KOPT-K1 (cell line): ENCODE data around the gene PRKCE.

ENCODE experiments used
- H3K27ac ChIP-seq: fragments of 200-600 bp; sonication (generic); 2 replicates; pipeline ENCODE4 v1.5.1; 2016; ENCODE audit warnings: antibody characterized with exemption, mild to moderate bottlenecking, low read depth, low read length; ENCODE audit not compliant: poor library complexity, severe bottlenecking
- H3K36me3 ChIP-seq: fragments of 200-600 bp; sonication (generic); 2 replicates; pipeline ENCODE4 v1.5.1; 2017; ENCODE audit warnings: antibody characterized with exemption, mild to moderate bottlenecking, low read length, moderate library complexity; ENCODE audit not compliant: insufficient read depth
- H3K9me3 ChIP-seq: fragments of 200-600 bp; sonication (generic); 2 replicates; pipeline ENCODE4 v1.5.1; 2017; ENCODE audit warnings: antibody characterized with exemption, low read length, mild to moderate bottlenecking; ENCODE audit not compliant: insufficient read depth, poor library complexity, severe bottlenecking

Gene PRKCE

DNA sequence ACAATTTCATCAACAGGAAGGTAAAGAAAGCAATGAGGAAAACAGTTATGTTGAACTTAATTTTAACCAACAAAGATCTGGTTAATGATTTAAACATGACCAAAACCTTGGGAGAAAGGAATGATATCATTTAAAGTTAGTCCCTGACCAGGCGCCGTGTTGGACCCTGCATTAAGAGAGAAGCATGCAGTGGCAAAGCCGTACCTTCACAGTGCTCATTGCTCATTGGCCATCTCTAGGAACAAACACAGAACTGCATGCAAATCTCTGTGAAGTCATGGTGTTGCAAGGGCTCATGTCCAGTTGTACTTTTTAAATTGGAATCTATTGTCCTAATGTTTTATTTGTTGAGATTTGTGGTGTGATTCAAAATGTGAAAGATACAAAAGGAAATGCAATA is 28.4 kb upstream of the PRKCE start:
- Histone ChIP-seq H3K36me3 (no peaks in the 10 kb centered on the region), H3K9me3 (no peaks in the 10 kb centered on the region), H3K27ac (no peak overlapping the region)

DNA sequence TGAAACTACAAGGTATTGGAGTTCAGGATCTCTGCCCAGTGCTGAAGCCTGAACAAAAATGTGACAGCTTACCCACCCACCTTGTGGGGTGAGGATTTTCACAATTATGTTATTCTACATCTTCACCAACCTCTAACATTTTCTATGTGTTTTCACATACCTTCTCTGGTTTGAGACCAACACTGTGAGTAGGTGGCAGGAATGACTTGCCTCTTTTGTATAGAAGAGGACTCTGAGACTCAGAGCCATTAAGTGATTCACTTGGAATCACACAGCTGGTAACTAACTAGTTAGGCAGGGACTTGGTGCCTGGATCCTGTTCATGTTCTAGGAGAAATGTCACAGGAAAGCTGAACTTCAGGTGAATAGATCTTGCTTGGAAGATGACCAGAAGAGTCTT is 25.7 kb upstream of the PRKCE start:
- Histone ChIP-seq H3K9me3 (no peaks in the 10 kb centered on the region), H3K36me3 (no peaks in the 10 kb centered on the region), H3K27ac (no peak overlapping the region)

DNA sequence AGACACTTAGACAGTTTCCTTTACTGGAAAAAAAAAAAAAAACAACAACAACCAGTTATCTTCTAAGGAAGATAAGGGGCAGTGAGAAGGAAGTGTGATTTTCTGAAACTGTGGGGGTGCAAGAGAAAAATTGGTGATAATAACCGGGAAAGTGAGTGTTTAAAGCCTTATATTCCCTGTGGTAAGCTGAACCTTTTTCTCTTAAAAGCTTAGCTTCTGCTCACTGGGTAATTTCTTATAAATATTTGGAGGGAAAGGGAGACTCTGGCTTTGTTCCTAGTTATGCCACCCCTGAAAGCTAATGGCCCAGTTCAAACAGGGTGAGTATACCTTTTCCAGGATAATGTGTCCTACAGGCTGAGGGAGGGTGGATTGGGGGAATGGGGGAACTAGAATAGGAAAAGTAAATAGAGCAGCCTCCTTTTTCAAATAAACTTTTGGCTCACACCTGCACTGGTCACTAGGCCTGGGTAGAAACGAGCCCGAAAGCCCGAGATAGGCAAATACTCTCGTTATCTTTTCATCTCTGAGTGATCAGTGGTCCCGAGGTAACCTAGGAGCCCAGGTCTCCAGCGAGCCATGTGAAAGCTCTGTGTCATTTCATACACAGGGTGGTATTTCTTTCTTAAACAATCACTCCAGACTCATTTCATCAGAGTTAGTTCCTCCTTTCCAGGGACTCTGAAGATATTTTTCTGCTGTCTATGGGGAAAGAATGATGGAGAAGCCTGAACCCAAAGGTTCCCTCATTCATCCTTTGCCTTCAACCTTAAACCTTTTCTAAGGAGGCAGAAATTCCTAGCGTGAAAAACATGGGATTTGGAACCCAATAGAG is 24.9 kb upstream of the PRKCE start:
- H3K9me3 ChIP-seq = no peaks in the 10 kb centered on the region
- no peaks in the 10 kb centered on the region for H3K36me3 ChIP-seq
- no peak overlapping the region for H3K27ac ChIP-seq

DNA sequence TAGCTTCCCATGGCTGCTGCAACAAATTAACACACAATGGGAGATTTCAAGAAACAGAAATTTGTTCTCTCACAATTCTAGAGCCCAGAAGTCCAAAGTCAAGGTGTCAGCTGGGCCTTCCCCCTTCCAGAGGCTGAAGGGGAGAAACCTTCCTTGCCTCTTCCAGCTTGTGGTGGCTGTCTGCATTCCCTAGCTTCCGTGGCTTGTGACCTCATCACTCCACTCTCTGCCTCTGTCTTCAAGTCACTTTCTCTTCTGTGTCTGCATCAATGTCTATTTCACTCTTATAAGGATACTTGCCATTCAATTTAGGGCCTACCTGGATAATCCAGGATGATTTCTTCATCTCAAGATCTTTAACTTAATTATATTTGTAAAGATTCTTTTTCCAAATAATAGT is 23.6 kb upstream of the PRKCE start:
- no peak overlapping the region for H3K27ac ChIP-seq
- no peaks in the 10 kb centered on the region for H3K9me3 ChIP-seq
- H3K36me3 ChIP-seq = no peaks in the 10 kb centered on the region

DNA sequence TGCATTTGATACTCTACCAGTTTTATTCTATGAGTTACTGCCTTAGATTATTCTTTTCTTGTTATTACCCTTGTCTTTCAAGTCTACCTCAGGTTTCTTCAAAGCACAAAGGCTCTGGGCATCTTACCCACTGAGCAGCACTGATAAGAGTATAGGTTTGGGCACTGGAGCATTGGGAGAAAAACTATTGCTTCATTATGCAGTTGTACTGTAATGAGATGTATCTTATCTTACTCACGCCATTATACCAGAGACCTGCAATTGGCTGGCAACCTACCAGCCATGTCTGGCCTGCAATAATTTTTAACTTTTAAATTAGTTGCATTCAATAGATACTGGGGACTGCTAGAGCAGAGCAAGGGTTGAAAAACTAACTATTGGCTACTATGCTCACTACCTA is 21.5 kb upstream of the PRKCE start:
- Histone ChIP-seq H3K36me3 (no peaks in the 10 kb centered on the region), H3K27ac (no peak overlapping the region), H3K9me3 (no peaks in the 10 kb centered on the region)

DNA sequence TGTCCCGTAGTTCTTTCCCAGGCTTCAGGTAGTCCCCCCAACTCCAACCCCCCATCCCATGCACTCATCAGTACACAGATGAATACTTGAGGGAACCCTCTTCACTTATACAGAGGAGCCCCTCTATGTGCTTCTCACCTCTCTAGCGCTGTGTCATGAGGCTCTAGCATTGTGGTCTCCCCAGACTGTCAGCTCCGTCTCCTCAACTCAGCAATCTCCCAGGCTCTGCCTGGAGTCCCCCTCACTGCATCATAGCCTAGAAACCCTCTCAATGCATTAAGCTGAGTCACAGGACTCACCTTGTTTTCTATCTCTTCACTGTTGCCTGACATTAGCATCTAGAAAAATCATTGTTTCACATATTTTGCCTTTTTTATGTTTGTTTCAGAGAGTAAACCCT is 20.2 kb upstream of the PRKCE start:
- Histone ChIP-seq H3K9me3 (no peaks in the 10 kb centered on the region), H3K36me3 (no peaks in the 10 kb centered on the region), H3K27ac (no peak overlapping the region)

DNA sequence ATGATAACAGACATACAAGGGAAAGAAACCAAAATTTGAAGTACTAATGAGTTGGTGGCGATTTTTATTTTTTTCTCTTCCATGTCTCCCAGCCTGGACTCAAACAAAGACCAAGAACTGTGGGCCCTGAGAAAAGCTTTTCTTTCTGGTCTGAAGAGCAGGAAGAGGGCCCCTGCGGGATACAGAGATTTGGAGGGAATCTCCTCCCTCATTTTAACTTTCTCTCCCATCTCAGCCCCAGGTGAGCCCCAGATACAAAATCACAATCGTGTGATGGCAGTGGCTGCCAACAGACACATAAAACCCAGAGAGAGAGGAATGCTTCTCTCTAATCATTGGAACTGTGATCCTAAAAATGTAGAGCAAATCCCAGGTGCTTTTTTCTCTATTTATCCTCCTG is 19.5 kb upstream of the PRKCE start:
- Histone ChIP-seq H3K27ac (no peak overlapping the region), H3K9me3 (no peaks in the 10 kb centered on the region), H3K36me3 (no peaks in the 10 kb centered on the region)

DNA sequence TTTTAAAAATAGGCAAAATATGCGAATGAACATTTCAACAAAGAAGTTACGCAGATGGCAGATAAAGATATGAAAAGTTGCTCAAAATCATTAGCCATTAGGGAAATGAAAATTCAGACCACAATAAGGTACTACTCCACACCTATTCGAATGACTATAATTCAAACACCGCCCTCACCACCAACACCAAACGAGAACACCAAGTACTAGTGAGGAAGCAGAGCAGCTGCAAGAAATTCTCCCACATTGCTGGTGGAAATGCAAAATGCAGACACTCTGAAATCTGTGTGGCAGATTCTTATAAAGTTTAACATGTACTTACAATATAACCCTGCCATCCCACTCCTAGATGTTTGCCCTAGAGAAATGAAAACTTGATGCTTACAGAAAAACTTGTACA is 17.3 kb upstream of the PRKCE start:
- Histone ChIP-seq H3K27ac (no peak overlapping the region), H3K36me3 (no peaks in the 10 kb centered on the region), H3K9me3 (no peaks in the 10 kb centered on the region)

DNA sequence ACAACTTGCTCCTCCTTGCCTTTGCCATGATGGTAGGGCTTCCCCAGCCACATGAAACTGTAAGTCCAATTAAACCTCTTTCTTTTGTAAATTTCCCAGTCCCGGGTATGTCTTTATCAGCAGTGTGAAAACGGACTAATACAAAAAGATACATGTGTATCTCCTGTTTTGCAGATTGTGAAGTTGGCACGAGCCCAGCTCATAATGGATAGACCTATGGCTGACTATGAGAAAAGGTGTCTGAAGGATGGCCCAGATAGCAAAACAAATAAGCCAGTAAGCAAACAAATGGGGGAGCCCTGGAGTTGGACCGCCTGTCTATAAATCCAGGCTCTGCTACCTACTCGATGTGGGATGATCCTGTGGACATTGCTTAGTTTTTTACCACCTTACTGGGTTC is 15.5 kb upstream of the PRKCE start:
- H3K9me3 ChIP-seq = no peaks in the 10 kb centered on the region
- H3K36me3 ChIP-seq = no peaks in the 10 kb centered on the region
- no peak overlapping the region for H3K27ac ChIP-seq

DNA sequence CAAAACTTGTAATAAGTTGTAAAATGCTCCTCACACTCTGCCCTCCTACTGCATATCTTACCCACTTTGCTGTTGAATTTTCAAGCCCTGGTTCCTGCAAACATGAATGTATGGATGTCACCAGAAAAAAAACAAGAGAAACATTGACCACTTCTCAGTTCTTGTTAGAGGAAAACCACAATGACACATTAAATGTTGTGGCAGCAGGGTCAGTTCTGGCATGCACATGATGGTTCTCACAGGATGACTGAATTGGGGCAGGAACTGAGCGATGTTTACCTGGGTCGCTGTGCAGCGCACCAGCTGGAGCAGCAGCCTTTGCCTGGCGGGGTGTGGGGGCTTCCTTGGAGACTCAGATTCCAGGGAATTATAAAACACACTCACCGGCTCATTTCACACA is 14.0 kb upstream of the PRKCE start:
- Histone ChIP-seq H3K36me3 (no peaks in the 10 kb centered on the region), H3K27ac (no peak overlapping the region), H3K9me3 (no peaks in the 10 kb centered on the region)

DNA sequence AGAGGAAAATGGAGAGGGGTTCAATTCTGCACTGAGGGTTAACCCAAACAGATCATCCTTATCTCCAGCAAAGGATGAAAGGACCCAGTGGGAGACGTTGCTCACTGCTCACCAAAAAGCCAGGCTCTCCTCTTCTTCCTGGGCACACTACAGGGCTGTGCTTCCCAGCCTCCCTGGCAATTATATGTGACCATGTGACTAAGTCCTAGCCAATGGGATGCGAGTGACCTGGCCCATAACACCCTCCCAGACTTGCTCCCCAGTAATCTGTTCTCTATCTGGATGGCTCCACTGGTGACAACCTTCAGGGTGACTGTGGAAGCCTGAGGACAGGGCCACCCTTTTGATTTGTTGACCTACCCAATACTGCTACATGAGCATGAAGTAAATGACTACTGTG is 10.9 kb upstream of the PRKCE start:
- no peaks in the 10 kb centered on the region for H3K36me3 ChIP-seq
- no peaks in the 10 kb centered on the region for H3K9me3 ChIP-seq

DNA sequence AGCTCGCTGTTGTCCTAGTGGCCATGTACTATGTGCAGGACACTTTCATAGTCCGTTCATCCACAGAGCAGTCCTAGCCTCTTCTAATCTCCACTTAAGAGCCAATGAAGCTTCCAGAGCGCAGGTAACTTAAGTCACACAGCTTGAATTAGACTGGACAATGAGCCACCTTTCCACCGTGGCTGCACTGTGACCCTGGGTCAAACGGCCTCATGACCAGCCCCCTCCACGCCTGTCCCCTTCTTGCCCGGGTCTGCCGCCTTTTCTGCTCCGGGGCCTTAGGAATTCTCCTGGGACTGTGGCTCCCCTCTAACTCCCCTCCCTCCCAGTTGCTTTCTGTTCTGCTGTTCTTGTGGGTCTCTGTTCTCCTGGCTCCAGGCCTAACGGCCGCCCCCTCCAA is 8.4 kb upstream of the PRKCE start:
- Histone ChIP-seq H3K27ac (no peak overlapping the region), H3K36me3 (no peaks in the 10 kb centered on the region), H3K9me3 (no peaks in the 10 kb centered on the region)

More for the DNA sequence above, 10.9 kb upstream of the PRKCE start:
- no peak overlapping the region for H3K27ac ChIP-seq

DNA sequence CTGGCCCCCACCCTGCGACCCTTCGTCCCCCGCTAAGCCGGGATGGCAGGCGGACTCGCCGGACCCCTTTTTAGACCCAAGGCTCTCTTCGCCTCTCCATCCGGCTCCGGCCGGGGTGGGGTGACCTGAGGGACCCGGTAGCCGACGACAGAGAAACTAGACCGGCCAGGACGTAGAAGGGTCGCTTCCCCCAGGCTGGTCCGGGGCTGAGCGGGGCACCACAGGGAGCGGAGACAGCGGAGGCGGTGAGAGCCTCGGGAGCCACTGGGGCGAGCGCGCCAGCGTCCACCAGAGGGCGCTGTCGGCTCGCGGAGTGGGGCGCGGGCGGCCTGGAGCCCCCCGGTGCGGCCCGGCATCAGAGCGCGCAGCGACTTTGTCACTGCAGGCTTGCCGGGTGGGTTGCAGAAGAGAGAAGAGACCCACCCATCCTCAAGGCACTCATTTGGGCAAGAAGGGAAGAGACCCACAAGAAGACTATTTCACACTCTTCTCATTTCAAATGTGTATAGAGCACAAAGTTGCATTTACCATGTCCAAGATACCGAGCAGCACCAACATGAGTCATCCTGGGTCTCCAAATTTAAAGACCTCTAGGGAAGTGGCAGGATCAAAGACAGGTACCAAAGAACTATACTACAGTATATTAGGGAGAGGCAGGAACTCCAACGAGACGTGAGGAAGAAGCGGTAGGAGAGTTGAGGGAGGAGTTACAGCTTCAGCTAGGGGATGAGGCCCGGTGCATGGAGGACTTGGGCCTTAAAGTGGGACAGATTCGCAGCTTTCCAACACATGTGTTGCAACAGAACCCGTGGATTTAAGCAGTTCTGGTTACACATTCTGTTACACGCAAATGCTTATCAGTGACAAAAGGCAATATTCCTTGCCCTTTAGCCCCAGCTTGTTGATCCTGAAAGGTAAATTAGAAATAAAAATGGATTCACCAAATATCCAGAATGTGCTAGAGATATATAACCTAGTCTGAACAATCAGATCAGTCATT is 7.6 kb upstream of the PRKCE start:
- Histone ChIP-seq H3K27ac (no peak overlapping the region), H3K9me3 (no peaks in the 10 kb centered on the region), H3K36me3 (no peaks in the 10 kb centered on the region)

DNA sequence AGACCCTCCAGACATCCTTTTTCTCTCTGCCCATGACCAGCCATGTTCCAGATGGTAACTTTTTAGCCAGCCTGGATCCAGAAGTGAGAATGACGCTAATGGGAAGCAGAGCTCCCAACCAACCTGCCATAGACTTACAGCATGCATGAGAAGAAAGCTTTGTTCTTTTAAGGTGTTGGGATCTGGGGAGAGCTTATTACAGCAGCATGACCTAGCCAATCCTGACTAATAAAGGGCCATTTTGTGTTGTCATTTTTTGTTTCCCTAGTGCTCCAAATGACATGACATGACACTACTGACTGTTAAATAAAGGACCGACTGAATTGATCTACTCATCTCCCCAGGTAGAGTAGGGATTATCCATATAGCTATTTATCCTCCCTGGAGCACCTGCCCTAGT is 5.2 kb upstream of the PRKCE start:
- Histone ChIP-seq H3K36me3 (no peaks in the 10 kb centered on the region), H3K9me3 (no peaks in the 10 kb centered on the region), H3K27ac (no peak overlapping the region)

DNA sequence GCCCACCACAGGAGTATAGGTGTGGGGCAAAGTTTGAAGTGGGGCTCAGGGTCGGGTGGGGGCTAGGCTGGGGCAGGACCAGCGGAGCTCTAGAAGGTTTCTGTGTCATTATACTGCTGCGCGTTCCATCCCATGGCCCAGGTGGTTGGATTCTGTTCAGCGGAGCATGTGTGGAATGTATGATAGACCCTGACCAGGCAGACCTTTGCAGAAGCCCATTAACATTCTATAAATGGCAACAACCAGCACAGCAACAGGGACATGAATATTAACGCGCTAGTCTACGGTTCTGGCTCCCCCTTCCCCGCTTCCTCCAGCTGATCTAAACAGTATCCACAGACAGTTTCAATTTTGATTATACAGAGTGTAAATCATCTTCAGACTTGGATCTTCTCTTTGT is 4.1 kb upstream of the PRKCE start:
- Histone ChIP-seq H3K9me3 (no peaks in the 10 kb centered on the region), H3K36me3 (no peaks in the 10 kb centered on the region), H3K27ac (no peak overlapping the region)
